PC-3 (cell line): Measurements from ENCODE around the gene RNF14. TPM values are rescaled to one million over a fixed set of nuclear protein-coding genes. Genes with fewer than 3 reads are reported as not detected.

Source experiments
- ATAC-seq: fragments of 200-7000 bp; cut with Tn5 transposase; 2 replicates; pipeline ENCODE4 v1.9.1; 2020; ENCODE audit warnings: mild to moderate bottlenecking, moderate library complexity
- BruUV-seq: library from RNA; stranded (reverse); fragments of 400-500 nt; replicated peaks from 2 replicates; lab custom pipeline; 2021; lab: Mats Ljungman, UMichigan
- CTCF ChIA-PET: fragments of 300-600 bp; sonication (Branson Sonifier 250); formaldehyde crosslinking; loops from one replicate; lab custom pipeline; 2022; ENCODE audit warnings: antibody characterized with exemption; lab: Charles Lee
- POLR2A ChIA-PET: fragments of 300-600 bp; sonication (Branson Sonifier 250); formaldehyde crosslinking; loops from one replicate; lab custom pipeline; 2022; ENCODE audit warnings: antibody characterized with exemption; ENCODE audit not compliant: unreplicated experiment; lab: Charles Lee
- DNase-seq: peaks from one replicate; pipeline ENCODE4 v3.0.0-alpha.2; 2015
- H2AFZ ChIP-seq: fragments of 300-600 bp; sonication (generic); 2 replicates; pipeline ENCODE4 v1.6.0; 2016; ENCODE audit warnings: antibody characterized with exemption, low read length
- H3F3A ChIP-seq: fragments of 300-600 bp; sonication (generic); one replicate; pipeline ENCODE4 v1.6.0; 2017; ENCODE audit warnings: antibody characterized with exemption, low read length, control low read depth, mild to moderate bottlenecking; ENCODE audit not compliant: unreplicated experiment
- H3K27ac ChIP-seq: fragments of 300-600 bp; sonication (generic); 2 replicates; pipeline ENCODE4 v1.5.1; 2016; ENCODE audit warnings: mild to moderate bottlenecking, low read length
- H3K27me3 ChIP-seq: fragments of 300-600 bp; sonication (generic); 2 replicates; pipeline ENCODE4 v1.6.1; 2016; ENCODE audit warnings: low read length, mixed read lengths
- H3K36me3 ChIP-seq: fragments of 300-600 bp; sonication (generic); 2 replicates; pipeline ENCODE4 v1.6.1; 2016; ENCODE audit warnings: low read depth, mixed run types, low read length, mixed read lengths
- H3K4me1 ChIP-seq: fragments of 300-600 bp; sonication (generic); 2 replicates; pipeline ENCODE4 v1.5.1; 2016; ENCODE audit warnings: low read length; ENCODE audit not compliant: insufficient read depth
- H3K4me2 ChIP-seq: fragments of 300-600 bp; sonication (generic); 2 replicates; pipeline ENCODE4 v1.6.0; 2016; ENCODE audit warnings: low read length
- H3K4me3 ChIP-seq: fragments of 300-600 bp; sonication (generic); 2 replicates; pipeline ENCODE4 v1.5.1; 2016; ENCODE audit warnings: mild to moderate bottlenecking, low read length, mixed read lengths
- H3K79me2 ChIP-seq: fragments of 300-600 bp; sonication (generic); 2 replicates; pipeline ENCODE4 v1.6.1; 2017; ENCODE audit warnings: low read length, mixed read lengths
- H3K9ac ChIP-seq: fragments of 300-600 bp; sonication (generic); 2 replicates; pipeline ENCODE4 v1.6.0; 2016; ENCODE audit warnings: mild to moderate bottlenecking, low read length
- H3K9me2 ChIP-seq: fragments of 300-600 bp; sonication (generic); replicated peaks from 2 replicates; pipeline ENCODE4 v1.6.1; 2016; ENCODE audit warnings: mixed run types, low read length, mixed read lengths
- H3K9me3 ChIP-seq: fragments of 300-600 bp; sonication (generic); 2 replicates; pipeline ENCODE4 v1.6.1; 2016; ENCODE audit warnings: low read length, mixed read lengths
- H4K20me1 ChIP-seq: fragments of 300-600 bp; sonication (generic); 2 replicates; pipeline ENCODE4 v1.6.1; 2016; ENCODE audit warnings: low read length, mixed read lengths
- EZH2 ChIP-seq: fragments of 300-600 bp; sonication (generic); IDR thresholded peaks from one replicate; pipeline ENCODE4 v1.6.1; 2017; ENCODE audit warnings: antibody characterized with exemption, mild to moderate bottlenecking, low read length; ENCODE audit not compliant: unreplicated experiment
- EZH2phosphoT487 ChIP-seq: fragments of 300-600 bp; sonication (generic); IDR thresholded peaks from 2 replicates; pipeline ENCODE4 v1.6.1; 2018; ENCODE audit warnings: mild to moderate bottlenecking, antibody characterized with exemption, low read length, borderline replicate concordance
- intact Hi-C: fragments of 100-400 bp; cut with micrococcal nuclease; formaldehyde crosslinking; loops from 2 replicates; pipeline ENCODE4 v1.9.0; 2023
- total RNA-seq: library from RNA; depleted of rRNA; stranded (reverse); fragments of >200 nt; gene quantifications from 2 replicates; pipeline ENCODE4 v1.2.3, GENCODE V29; 2014
- TF ChIP-seq, protein P1 (sequence below): fragments of 300-600 bp; sonication (generic); conservative IDR thresholded peaks from 2 replicates; pipeline ENCODE4 v1.5.1; 2017; ENCODE audit warnings: antibody characterized with exemption, low read depth, mild to moderate bottlenecking, low read length

RNF14 gene
- total RNA-seq, 1 experiment from 2014 or later = 32.1 TPM

DNA sequence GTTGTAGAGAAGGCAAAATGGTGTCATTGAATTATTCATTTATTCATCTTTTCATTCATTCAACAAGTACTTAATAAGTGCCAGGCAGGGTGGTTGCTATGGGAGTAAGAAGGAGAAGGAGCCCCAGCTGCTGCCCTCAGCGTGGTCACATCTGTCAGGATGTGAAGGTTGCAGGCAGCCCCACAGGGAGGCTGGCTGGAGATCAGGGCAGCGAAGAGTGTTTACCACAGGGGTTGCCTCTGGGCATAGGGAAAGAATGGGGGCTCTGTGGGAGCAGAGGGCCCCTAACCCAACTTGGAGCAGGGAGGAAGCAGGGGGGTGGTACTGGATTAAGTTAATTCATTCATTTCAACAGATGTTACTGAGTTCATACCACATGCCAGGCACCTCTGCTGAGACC is 16.9 kb upstream of the RNF14 start:
- CTCF ChIA-PET = no interaction called here
- no peak overlapping the region for H3K4me2 ChIP-seq

DNA sequence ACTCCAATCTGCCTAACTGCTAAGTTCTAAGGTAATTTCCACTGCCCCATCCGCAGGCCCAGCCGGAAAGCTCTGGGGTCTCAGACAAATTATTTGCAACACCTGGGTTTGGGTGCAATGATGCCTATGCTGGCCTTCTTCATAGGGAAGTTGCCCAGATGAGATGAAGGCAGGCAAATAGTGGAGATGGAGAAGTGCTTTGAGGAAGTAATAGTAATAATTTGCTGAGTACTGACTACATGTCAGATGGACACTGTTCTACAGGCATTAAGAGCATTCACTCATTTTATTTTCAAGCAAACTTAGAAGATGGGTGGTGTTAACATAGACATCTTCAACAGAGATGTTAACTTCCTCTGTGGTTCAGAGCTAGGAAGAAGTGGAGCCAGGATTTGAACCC is 14.7 kb upstream of the RNF14 start:
- intact Hi-C loops = no loop called here
- ChIA-PET POLR2A (no interaction called here), CTCF (no interaction called here)
- Histone ChIP-seq H3K79me2 (no peaks in the 10 kb centered on the region), H3K9me2 (no peaks in the 10 kb centered on the region), H3K9me3 (no peaks in the 10 kb centered on the region), H3K36me3 (no peaks in the 10 kb centered on the region), H3K4me2 (no peak overlapping the region), H2AFZ (no peak overlapping the region), H3K27me3 (no peaks in the 10 kb centered on the region), H3K9ac (no peak overlapping the region), H3K27ac (no peak overlapping the region), H3K4me3 (no peak overlapping the region), H4K20me1 (no peaks in the 10 kb centered on the region), H3K4me1 (0 out of 2 replicates have a peak, but pooled peaks cover 6% of the 10 kb centered on the region), H3F3A (no peaks in the 10 kb centered on the region)
- DNase-seq = no peak
- no peak for ATAC-seq
- BruUV-seq = no TSS peak
- no peak for TF ChIP-seq EZH2
- TF ChIP-seq, protein P1, sequence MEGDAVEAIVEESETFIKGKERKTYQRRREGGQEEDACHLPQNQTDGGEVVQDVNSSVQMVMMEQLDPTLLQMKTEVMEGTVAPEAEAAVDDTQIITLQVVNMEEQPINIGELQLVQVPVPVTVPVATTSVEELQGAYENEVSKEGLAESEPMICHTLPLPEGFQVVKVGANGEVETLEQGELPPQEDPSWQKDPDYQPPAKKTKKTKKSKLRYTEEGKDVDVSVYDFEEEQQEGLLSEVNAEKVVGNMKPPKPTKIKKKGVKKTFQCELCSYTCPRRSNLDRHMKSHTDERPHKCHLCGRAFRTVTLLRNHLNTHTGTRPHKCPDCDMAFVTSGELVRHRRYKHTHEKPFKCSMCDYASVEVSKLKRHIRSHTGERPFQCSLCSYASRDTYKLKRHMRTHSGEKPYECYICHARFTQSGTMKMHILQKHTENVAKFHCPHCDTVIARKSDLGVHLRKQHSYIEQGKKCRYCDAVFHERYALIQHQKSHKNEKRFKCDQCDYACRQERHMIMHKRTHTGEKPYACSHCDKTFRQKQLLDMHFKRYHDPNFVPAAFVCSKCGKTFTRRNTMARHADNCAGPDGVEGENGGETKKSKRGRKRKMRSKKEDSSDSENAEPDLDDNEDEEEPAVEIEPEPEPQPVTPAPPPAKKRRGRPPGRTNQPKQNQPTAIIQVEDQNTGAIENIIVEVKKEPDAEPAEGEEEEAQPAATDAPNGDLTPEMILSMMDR = no peak
- TF ChIP-seq EZH2phosphoT487 = no peak

More for the DNA sequence above, 16.9 kb upstream of the RNF14 start:
- H3K9me3 ChIP-seq = no peaks in the 10 kb centered on the region
- H3K9ac ChIP-seq = no peak overlapping the region
- H3K9me2 ChIP-seq = no peaks in the 10 kb centered on the region
- TF ChIP-seq, protein P1 = no peak
- TF ChIP-seq EZH2phosphoT487 = no peak
- no peak for TF ChIP-seq EZH2
- ATAC-seq (no peak), DNase-seq (no peak)
- no peaks in the 10 kb centered on the region for H3K27me3 ChIP-seq
- H3K27ac ChIP-seq = no peak overlapping the region
- no peak overlapping the region for H2AFZ ChIP-seq
- no TSS peak for BruUV-seq
- H3F3A ChIP-seq = no peaks in the 10 kb centered on the region
- POLR2A ChIA-PET = no interaction called here
- H3K79me2 ChIP-seq = no peaks in the 10 kb centered on the region
- H4K20me1 ChIP-seq = no peaks in the 10 kb centered on the region
- intact Hi-C loops = no loop called here
- H3K4me1 ChIP-seq = no peaks in the 10 kb centered on the region
- no peak overlapping the region for H3K4me3 ChIP-seq
- no peaks in the 10 kb centered on the region for H3K36me3 ChIP-seq

DNA sequence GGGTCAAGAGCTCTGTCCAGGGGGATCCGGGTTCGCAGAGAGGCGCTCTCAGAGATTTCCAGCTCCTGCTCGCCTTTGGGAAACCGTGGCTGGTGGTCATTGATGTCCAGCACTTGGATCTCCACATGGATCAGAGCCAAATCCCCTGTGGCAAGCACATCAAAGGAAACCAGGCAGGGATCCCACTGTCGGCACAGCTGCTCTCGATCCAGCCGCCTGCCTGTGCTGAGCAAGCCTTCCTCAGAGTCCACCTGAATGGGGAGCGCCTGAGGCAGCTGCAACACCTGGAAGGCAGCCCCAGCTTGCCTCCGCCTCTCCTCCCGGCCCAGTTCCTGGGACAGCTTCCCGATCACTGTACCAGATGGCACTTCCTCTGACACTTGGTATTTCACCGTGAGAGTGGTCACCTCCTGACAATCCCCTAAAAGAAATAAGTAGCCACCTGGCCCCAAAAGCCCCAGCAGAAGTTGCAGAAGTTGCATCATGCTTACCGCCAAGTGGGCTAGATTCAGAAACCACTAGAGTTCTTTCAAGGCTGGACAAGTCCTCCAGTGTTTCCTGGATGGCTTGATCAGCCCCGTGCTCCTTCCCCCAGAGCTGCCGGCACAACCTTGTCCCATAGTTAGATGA is 11.4 kb upstream of the RNF14 start:
- ChIA-PET CTCF (interaction anchor here (0.5 kb wide), 1 partner anchor 71 kb away, joined by 5 read pairs; no protein-coding TSS in a partner anchor), POLR2A (no interaction called here)
- Histone ChIP-seq H3K27me3 (no peaks in the 10 kb centered on the region), H3K9ac (no peak overlapping the region), H3K79me2 (no peaks in the 10 kb centered on the region), H3K9me3 (no peaks in the 10 kb centered on the region), H3K4me3 (no peak overlapping the region), H3K27ac (no peak overlapping the region), H3K4me1 (0 out of 2 replicates have a peak, but pooled peaks cover 6% of the 10 kb centered on the region), H3K9me2 (no peaks in the 10 kb centered on the region), H2AFZ (no peak overlapping the region), H3K36me3 (no peaks in the 10 kb centered on the region), H3K4me2 (no peak overlapping the region), H4K20me1 (no peaks in the 10 kb centered on the region), H3F3A (no peaks in the 10 kb centered on the region)
- TF ChIP-seq, protein P1 = no peak
- TF ChIP-seq EZH2 (no peak), EZH2phosphoT487 (no peak)
- ATAC-seq = no peak
- intact Hi-C loops = no loop called here
- DNase-seq = no peak
- no TSS peak for BruUV-seq
